Uterus (tissue), 2 donors: ENCODE measurements around the gene RNF114.

Experiments
- POLR2A ChIP-seq, 2 donors: fragments of 450-650 bp; IDR thresholded peaks; one replicate each; pipeline ENCODE4 v1.6.1; 2016; ENCODE audit warnings: antibody characterized with exemption in 2 of 2, mild to moderate bottlenecking in 1 of 2, moderate library complexity in 1 of 2
- TF ChIP-seq, protein P1 (sequence below), 4 experiments: fragments of 200-600 bp in 2 of 4; fragments of 450-650 bp in 2 of 4; sonication (generic) in 2 of 4; IDR thresholded peaks; one replicate each; pipeline ENCODE4 v1.5.1; 2016 to 2019; ENCODE audit warnings: antibody characterized with exemption in 4 of 4, mild to moderate bottlenecking in 2 of 4, moderate library complexity in 1 of 4

DNA sequence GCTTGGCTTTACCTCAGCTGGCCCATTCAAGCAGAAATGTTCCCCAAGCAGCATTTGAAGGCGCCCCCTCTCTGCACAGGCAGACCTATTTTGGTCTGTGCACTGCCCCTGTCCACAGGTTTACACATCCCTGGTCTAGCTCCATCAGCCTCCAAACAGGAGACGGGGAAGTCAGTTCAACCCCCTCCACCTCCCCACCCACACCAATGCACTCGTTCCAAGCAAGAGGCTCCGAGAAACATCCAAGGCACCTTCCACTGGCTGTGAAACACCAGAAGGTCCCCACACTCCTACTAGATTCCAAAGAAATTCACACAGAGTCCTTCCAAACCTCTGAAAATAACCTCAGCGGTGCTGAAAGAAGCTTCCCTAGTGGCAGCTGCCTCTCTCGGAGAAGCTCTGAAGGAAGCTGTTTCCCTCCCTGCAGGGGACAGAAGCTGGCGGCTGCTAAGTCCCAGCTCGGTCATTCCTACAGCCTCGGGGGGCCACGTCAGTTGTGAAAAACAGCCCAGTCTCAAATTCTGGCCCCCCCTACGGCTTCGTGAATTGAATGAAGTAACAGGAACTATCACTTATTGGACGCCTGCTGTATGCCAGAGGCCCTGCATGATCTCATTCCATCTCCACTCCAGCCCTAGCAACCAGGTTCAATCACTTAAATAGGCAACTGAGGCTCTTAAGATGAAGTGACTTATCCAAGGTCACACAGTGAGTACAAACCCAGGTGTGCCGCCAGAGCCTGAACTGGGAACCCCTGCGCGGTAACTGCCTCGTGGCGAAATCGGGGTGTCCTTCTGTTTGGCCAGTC, 21.7 kb upstream of the RNF114 start:
- no peak for TF ChIP-seq POLR2A (IDR thresholded peaks at IDR 0.05)
- TF ChIP-seq, protein P1, sequence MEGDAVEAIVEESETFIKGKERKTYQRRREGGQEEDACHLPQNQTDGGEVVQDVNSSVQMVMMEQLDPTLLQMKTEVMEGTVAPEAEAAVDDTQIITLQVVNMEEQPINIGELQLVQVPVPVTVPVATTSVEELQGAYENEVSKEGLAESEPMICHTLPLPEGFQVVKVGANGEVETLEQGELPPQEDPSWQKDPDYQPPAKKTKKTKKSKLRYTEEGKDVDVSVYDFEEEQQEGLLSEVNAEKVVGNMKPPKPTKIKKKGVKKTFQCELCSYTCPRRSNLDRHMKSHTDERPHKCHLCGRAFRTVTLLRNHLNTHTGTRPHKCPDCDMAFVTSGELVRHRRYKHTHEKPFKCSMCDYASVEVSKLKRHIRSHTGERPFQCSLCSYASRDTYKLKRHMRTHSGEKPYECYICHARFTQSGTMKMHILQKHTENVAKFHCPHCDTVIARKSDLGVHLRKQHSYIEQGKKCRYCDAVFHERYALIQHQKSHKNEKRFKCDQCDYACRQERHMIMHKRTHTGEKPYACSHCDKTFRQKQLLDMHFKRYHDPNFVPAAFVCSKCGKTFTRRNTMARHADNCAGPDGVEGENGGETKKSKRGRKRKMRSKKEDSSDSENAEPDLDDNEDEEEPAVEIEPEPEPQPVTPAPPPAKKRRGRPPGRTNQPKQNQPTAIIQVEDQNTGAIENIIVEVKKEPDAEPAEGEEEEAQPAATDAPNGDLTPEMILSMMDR (IDR thresholded peaks at IDR 0.05) = no peak
